GM13977 (cell line): Measurements from ENCODE around the gene PRSS35.

Source experiments
- DNase-seq: peaks from one replicate; pipeline ENCODE4 v3.0.0; 2012; ENCODE audit warnings: low spot score
- in situ Hi-C: fragments of 300-500 bp; cut with MboI; formaldehyde crosslinking; loops from one replicate; pipeline ENCODE4 v1.12.0; 2022; ENCODE audit warnings: low sequenced_read_pairs, low pct_unique_long_range_greater_than_20kb, mixed read lengths, inconsistent platforms; ENCODE audit not compliant: unreplicated experiment
- TF ChIP-seq, protein P1 (sequence below): IDR thresholded peaks from 2 replicates; pipeline ENCODE4 v1.5.1; 2012; ENCODE audit warnings: mild to moderate bottlenecking, control low read depth; ENCODE audit not compliant: insufficient read depth; ENCODE audit errors: extremely low read depth, missing control alignments

The PRSS35 gene

DNA sequence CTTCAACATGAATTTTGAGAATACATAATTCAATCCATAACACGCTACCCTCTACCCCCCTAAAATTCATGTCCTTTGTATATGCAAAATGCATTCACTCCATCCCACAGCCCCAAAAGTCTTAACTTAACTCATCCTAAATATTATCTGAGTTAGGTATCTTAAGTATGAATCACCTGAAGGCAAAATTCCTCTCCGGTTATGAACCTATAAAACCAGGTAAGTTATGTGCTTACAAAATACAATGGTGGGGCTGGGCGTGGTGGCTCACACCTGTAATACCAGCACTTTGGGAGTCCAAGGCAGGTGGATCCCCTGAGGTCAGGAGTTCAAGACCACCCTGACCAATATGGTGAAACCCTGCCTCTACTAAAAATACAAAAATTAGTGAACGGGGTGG is 23.5 kb upstream of the PRSS35 start:
- in situ Hi-C loops, result no loop called here
- DNase-seq, result no peak
- TF ChIP-seq, protein P1, sequence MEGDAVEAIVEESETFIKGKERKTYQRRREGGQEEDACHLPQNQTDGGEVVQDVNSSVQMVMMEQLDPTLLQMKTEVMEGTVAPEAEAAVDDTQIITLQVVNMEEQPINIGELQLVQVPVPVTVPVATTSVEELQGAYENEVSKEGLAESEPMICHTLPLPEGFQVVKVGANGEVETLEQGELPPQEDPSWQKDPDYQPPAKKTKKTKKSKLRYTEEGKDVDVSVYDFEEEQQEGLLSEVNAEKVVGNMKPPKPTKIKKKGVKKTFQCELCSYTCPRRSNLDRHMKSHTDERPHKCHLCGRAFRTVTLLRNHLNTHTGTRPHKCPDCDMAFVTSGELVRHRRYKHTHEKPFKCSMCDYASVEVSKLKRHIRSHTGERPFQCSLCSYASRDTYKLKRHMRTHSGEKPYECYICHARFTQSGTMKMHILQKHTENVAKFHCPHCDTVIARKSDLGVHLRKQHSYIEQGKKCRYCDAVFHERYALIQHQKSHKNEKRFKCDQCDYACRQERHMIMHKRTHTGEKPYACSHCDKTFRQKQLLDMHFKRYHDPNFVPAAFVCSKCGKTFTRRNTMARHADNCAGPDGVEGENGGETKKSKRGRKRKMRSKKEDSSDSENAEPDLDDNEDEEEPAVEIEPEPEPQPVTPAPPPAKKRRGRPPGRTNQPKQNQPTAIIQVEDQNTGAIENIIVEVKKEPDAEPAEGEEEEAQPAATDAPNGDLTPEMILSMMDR, result no peak

DNA sequence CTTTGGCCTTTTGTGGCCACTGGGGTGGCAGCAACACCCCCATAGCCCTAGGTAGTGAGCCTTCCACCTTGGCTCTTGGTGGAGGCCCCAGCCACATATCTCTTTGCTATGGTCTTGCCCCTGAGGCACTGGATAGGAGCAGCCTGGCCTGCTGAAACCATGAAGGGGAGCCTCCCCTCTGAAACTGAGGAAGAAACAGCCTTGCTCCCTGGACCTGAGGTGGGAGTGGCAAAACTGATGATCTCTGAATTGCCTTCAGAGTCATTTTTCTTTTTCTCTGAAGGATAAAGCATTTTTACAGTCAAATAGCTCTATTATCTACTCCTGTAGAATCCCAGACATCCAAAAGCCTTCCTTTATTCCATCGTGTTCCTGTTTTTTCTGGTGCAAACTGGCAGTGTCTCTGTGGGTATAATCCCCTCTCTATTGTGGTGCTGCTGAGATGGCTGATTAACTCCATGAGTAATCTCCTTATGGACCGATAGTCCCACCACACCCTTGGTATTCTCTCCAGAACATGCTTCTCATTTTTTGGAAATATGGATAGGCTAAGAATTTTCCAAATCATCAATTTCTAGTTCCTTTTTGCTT is 22.0 kb upstream of the PRSS35 start:
- TF ChIP-seq, protein P1, result no peak
- in situ Hi-C loops, result no loop called here

DNA sequence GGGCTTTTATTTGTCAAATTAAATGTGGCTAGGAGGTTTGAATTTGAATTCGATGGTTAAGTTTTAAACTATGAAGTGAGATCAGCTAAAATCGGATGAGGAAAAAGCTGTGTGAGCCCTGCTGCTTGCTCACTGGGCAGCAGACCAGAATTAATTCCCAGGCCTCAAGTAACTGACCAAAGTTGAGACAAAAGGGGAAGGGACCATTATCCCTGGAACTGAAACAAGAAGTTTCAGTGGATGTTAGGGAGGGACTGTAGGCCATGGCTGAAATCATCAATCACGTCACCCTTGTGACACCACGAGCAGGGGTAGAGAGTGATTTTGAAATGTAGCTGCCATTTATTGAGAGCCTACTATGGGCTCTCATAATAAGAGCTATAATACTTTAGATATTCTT is 7.0 kb upstream of the PRSS35 start:
- TF ChIP-seq, protein P1, result no peak
- DNase-seq, result no peak
- in situ Hi-C loops, result loop anchor here (25.0 kb wide), 3 partner anchors 93 to 1243 kb away; partner anchors contain the start of genes DOP1A and UBE3D

More for the DNA sequence above, 22.0 kb upstream of the PRSS35 start:
- no peak for DNase-seq

DNA sequence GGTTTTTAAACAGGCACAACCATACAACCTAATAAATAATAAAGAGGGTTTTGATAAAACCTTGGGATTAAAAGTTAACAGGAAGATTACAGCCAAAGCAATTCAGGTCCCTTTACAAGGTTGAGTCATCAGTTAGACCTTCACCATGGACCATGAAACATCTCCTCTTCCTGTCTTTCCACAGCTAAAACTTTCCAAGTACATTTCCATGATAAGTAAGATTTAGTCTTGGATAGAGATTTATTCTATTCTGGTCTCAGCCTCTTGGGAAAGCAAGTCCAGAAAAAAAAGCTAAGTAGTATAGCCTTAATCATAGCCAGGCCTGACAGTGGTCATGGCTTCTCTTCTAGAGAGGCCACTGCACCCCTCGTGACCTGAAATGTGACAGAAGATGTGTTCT is 2.9 kb upstream of the PRSS35 start:
- TF ChIP-seq, protein P1, result no peak
- in situ Hi-C loops, result loop anchor here (25.0 kb wide), 3 partner anchors 97 to 1247 kb away; partner anchors contain the start of genes DOP1A and UBE3D
- DNase-seq, result no peak

DNA sequence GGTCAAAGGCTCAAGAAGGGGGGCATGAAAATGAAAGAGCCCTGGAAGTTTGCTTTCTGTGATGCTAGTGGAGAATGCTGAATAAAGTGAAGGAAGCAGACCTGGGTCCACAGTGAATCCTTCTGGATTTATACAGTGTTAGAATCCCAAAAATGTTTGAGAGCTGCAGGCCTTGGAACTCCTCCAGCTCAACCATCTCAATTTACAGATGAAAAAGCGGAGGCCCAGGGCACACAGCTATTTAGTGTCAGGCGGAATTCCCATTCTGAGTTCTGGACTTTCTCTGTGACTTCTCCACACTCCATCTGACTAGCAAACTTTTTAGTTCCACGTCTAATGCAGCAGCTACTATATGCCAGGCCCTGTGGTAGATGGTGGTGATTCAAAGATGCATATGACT is 1.5 kb upstream of the PRSS35 start:
- DNase-seq, result no peak
- in situ Hi-C loops, result loop anchor here (10.0 to 25.0 kb wide), 4 partner anchors 98 to 1248 kb away; partner anchors contain the start of genes DOP1A and UBE3D
- TF ChIP-seq, protein P1, result no peak

DNA sequence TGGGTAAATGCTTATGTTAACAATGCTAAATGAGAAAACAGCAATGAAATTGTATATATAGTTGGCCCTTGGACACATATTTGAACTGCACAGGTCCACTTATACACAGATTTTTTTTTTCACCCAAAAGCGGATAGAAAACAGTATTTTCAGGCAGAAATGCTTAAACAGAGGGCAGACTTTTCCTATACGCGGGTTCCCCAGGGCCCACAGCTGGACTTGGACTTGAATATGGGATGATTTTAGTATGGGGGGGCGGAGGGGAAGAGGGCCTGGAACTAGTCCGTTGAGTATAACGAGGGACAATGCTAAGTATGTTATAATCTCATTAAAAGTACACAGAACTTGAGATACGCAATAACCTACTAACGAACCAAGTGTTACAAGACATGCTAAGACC is 1.1 kb upstream of the PRSS35 start:
- TF ChIP-seq, protein P1, result no peak
- DNase-seq, result no peak
- in situ Hi-C loops, result loop anchor here (10.0 to 25.0 kb wide), 4 partner anchors 99 to 1249 kb away; partner anchors contain the start of genes DOP1A and UBE3D
